Stimulated activated effector memory CD8-positive, alpha-beta T cell treated with anti-CD3 and anti-CD28 coated beads, Interleukin-12 subunit alpha, Interleukin-12 subunit beta, amount 100 ng/mL, for 72 hours (primary cell): ENCODE data around the gene ADAMTS12.
A peak's percentile ranks its signal among the peaks of the same experiment; 100 is the strongest.

Experiments used
- ATAC-seq: fragments of 150-1000 bp; cut with Tn5 transposase; 2 replicates; pipeline ENCODE4 v1.10.0; 2021
- DNase-seq, 2 donors: peaks; one replicate each; pipeline ENCODE4 v3.0.0; 2021 to 2022; ENCODE audit warnings: low spot score in 2 of 2
- H3K27ac Mint-ChIP-seq: one replicate; pipeline ENCODE4 v1.8.0; 2022; ENCODE audit warnings: mild to moderate bottlenecking, mixed read lengths
- H3K36me3 Mint-ChIP-seq: one replicate; pipeline ENCODE4 v1.8.0; 2022; ENCODE audit warnings: mild to moderate bottlenecking, mixed read lengths
- H3K4me1 Mint-ChIP-seq: one replicate; pipeline ENCODE4 v1.8.0; 2022; ENCODE audit warnings: mixed read lengths
- H3K4me3 Mint-ChIP-seq: one replicate; pipeline ENCODE4 v1.8.0; 2022; ENCODE audit warnings: mild to moderate bottlenecking, mixed read lengths
- H3K9me3 Mint-ChIP-seq: one replicate; pipeline ENCODE4 v1.8.0; 2022; ENCODE audit warnings: mixed read lengths

Gene ADAMTS12

GRCh38 chr5:33840927-33841547 is 50.8 kb downstream of the ADAMTS12 start:
- H3K36me3 Mint-ChIP-seq, result no peaks in the 10 kb centered on the region
- H3K27ac Mint-ChIP-seq, result no peak overlapping the region
- no peak overlapping the region for H3K4me3 Mint-ChIP-seq
- ATAC-seq (peak; percentile 55), DNase-seq (no peak)
- no peaks in the 10 kb centered on the region for H3K4me1 Mint-ChIP-seq
- H3K9me3 Mint-ChIP-seq, result peaks cover 3% of the 10 kb centered on the region

GRCh38 chr5:33837301-33837700 is 54.5 kb downstream of the ADAMTS12 start:
- Mint-ChIP-seq H3K36me3 (no peaks in the 10 kb centered on the region), H3K4me3 (no peak overlapping the region), H3K4me1 (no peaks in the 10 kb centered on the region), H3K9me3 (no peaks in the 10 kb centered on the region), H3K27ac (no peak overlapping the region)
- DNase-seq, result no peak
- no peak for ATAC-seq

GRCh38 chr5:33834334-33834733 is 57.5 kb downstream of the ADAMTS12 start:
- Mint-ChIP-seq H3K36me3 (no peaks in the 10 kb centered on the region), H3K9me3 (no peaks in the 10 kb centered on the region), H3K4me1 (no peaks in the 10 kb centered on the region), H3K4me3 (no peak overlapping the region), H3K27ac (no peak overlapping the region)
- DNase-seq (no peak), ATAC-seq (no peak)

- H3K27ac Mint-ChIP-seq, result no peak overlapping the region
- H3K4me1 Mint-ChIP-seq, result no peaks in the 10 kb centered on the region
- ATAC-seq (no peak), DNase-seq (no peak)
- no peak overlapping the region for H3K4me3 Mint-ChIP-seq
- no peaks in the 10 kb centered on the region for H3K9me3 Mint-ChIP-seq
- no peaks in the 10 kb centered on the region for H3K36me3 Mint-ChIP-seq
These were observed 58.6 kb downstream of the ADAMTS12 start for GRCh38 chr5:33833237-33833575.

- H3K4me1 Mint-ChIP-seq, result no peaks in the 10 kb centered on the region
- no peak overlapping the region for H3K27ac Mint-ChIP-seq
- no peaks in the 10 kb centered on the region for H3K9me3 Mint-ChIP-seq
- ATAC-seq (no peak), DNase-seq (no peak)
- no peak overlapping the region for H3K4me3 Mint-ChIP-seq
- H3K36me3 Mint-ChIP-seq, result no peaks in the 10 kb centered on the region
These were observed 59.2 kb downstream of the ADAMTS12 start for GRCh38 chr5:33832404-33833236.

- Mint-ChIP-seq H3K4me1 (no peaks in the 10 kb centered on the region), H3K27ac (no peak overlapping the region), H3K4me3 (no peak overlapping the region), H3K36me3 (no peaks in the 10 kb centered on the region), H3K9me3 (no peaks in the 10 kb centered on the region)
- DNase-seq (no peak), ATAC-seq (no peak)
These were observed 60.7 kb downstream of the ADAMTS12 start for GRCh38 chr5:33831041-33831440.

- H3K36me3 Mint-ChIP-seq, result no peaks in the 10 kb centered on the region
- no peak overlapping the region for H3K27ac Mint-ChIP-seq
These were observed 62.4 kb downstream of the ADAMTS12 start for GRCh38 chr5:33829430-33829829.

GRCh38 chr5:33828626-33829308 is 63.0 kb downstream of the ADAMTS12 start:
- Mint-ChIP-seq H3K4me3 (no peak overlapping the region), H3K36me3 (no peaks in the 10 kb centered on the region), H3K4me1 (no peaks in the 10 kb centered on the region), H3K27ac (no peak overlapping the region), H3K9me3 (no peaks in the 10 kb centered on the region)
- ATAC-seq (no peak), DNase-seq (no peak)

More at GRCh38 chr5:33829430-33829829, 62.4 kb downstream of the ADAMTS12 start:
- Mint-ChIP-seq H3K4me1 (no peaks in the 10 kb centered on the region), H3K9me3 (no peaks in the 10 kb centered on the region), H3K4me3 (no peak overlapping the region)
- ATAC-seq, result no peak
- no peak for DNase-seq

GRCh38 chr5:33827885-33828284 is 63.9 kb downstream of the ADAMTS12 start:
- H3K27ac Mint-ChIP-seq, result no peak overlapping the region
- no peak for DNase-seq
- no peak for ATAC-seq
- no peaks in the 10 kb centered on the region for H3K9me3 Mint-ChIP-seq
- H3K4me1 Mint-ChIP-seq, result no peaks in the 10 kb centered on the region
- no peak overlapping the region for H3K4me3 Mint-ChIP-seq
- no peaks in the 10 kb centered on the region for H3K36me3 Mint-ChIP-seq

GRCh38 chr5:33827018-33827707 is 64.6 kb downstream of the ADAMTS12 start:
- no peaks in the 10 kb centered on the region for H3K4me1 Mint-ChIP-seq
- ATAC-seq, result no peak
- no peak overlapping the region for H3K4me3 Mint-ChIP-seq
- no peaks in the 10 kb centered on the region for H3K36me3 Mint-ChIP-seq
- peaks cover under 1% of the 10 kb centered on the region for H3K9me3 Mint-ChIP-seq
- no peak for DNase-seq
- H3K27ac Mint-ChIP-seq, result no peak overlapping the region

GRCh38 chr5:33824516-33825195 is 67.1 kb downstream of the ADAMTS12 start:
- Mint-ChIP-seq H3K27ac (no peak overlapping the region), H3K4me3 (no peak overlapping the region), H3K36me3 (no peaks in the 10 kb centered on the region), H3K4me1 (no peaks in the 10 kb centered on the region), H3K9me3 (peaks cover 3% of the 10 kb centered on the region)
- DNase-seq (no peak), ATAC-seq (no peak)

- H3K36me3 Mint-ChIP-seq, result no peaks in the 10 kb centered on the region
- no peak overlapping the region for H3K4me3 Mint-ChIP-seq
- ATAC-seq (no peak), DNase-seq (no peak)
- peaks cover 3% of the 10 kb centered on the region for H3K9me3 Mint-ChIP-seq
- no peaks in the 10 kb centered on the region for H3K4me1 Mint-ChIP-seq
- H3K27ac Mint-ChIP-seq, result no peak overlapping the region
These were observed 74.5 kb downstream of the ADAMTS12 start for GRCh38 chr5:33817301-33817700.

- no peaks in the 10 kb centered on the region for H3K4me1 Mint-ChIP-seq
- no peaks in the 10 kb centered on the region for H3K36me3 Mint-ChIP-seq
- no peaks in the 10 kb centered on the region for H3K9me3 Mint-ChIP-seq
- ATAC-seq, result no peak
- no peak for DNase-seq
- H3K4me3 Mint-ChIP-seq, result no peak overlapping the region
- H3K27ac Mint-ChIP-seq, result no peak overlapping the region
These were observed 75.0 kb downstream of the ADAMTS12 start for GRCh38 chr5:33816791-33817190.

- no peak for ATAC-seq
- Mint-ChIP-seq H3K4me3 (no peak overlapping the region), H3K9me3 (peaks cover 5% of the 10 kb centered on the region), H3K27ac (no peak overlapping the region), H3K36me3 (no peaks in the 10 kb centered on the region), H3K4me1 (no peaks in the 10 kb centered on the region)
- no peak for DNase-seq
These were observed 79.0 kb downstream of the ADAMTS12 start for GRCh38 chr5:33812746-33813145.
